GM18508 (cell line): ENCODE data around the gene MIS18A.
A peak's percentile ranks its signal among the peaks of the same experiment; 100 is the strongest.
"Not testable (repeated sequence)": the region's sequence is repeated elsewhere in the genome, so short reads cannot be mapped to it uniquely, and the experiment has no call there.

Experiments used
- ATAC-seq: cut with Tn5 transposase; IDR thresholded peaks from one replicate; pipeline ENCODE4 v1.9.1; 2021; ENCODE audit warnings: moderate number of reproducible peaks; ENCODE audit not compliant: insufficient read depth, unreplicated experiment

The MIS18A gene, protein sequence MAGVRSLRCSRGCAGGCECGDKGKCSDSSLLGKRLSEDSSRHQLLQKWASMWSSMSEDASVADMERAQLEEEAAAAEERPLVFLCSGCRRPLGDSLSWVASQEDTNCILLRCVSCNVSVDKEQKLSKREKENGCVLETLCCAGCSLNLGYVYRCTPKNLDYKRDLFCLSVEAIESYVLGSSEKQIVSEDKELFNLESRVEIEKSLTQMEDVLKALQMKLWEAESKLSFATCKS

DNA sequence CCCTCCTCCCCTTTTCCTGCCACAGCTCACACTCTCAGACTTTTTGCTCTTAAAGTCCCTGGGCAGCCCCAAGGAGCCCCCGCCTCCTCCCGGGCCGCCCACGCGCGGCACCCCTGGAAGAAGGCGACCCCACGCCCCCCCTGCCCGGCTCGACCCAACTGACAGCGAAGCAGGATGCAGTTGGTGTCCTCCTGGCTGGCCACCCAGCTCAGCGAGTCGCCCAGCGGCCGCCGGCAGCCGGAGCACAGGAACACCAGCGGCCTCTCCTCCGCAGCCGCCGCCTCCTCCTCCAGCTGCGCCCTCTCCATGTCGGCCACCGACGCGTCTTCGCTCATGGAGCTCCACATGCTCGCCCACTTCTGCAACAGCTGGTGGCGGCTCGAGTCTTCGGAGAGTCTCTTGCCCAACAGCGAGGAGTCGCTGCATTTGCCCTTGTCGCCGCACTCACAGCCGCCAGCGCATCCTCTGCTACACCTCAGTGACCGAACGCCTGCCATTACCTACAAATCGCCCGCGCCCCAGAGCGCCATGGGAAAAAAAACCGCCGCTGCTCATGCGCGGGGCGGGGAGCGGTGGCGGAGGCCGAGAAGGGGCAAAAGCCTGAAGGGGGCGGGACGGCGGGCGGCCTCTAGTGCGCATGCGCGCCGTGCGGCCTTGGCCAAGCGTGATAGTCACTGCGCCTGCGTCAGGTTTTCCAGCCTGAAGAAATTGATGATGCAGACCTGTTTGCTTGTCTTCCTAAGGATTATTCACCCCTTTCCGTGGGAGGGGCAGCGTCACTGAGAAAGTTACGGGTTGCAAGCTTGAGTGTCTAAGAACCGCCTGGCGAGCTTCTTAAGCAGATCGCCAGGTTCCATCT is at the start of gene MIS18A:
Gene MIS18A (minus strand): TSS at position 532 of the 859 bp plus-strand sequence. CDS start 35 bp downstream, at position 497.
- ATAC-seq, result peak; percentile 74

- no peak for ATAC-seq
These were observed 49.7 kb upstream of the MIS18A start for GRCh38 chr21:32328595-32328994.

DNA sequence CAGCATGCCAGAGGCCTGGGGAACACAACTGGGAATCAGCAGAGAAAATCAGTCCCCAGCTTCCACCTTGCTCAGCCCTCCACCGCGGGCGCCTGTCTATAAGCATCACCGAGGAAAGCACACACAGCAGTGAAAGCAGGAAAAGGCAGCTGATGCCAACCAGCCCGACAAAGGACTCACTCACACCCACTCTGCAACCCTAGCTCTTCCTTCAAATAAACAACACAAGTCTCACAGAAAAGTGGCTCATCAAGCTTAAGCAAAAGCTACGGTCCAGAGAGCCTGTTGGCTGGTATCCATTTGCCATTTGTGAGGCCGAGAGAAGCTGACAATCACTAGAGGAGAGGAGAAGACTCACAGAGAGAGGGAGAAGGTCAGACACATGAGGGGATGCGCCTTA is 46.9 kb upstream of the MIS18A start:
- ATAC-seq, result no peak

- ATAC-seq, result no peak
These were observed 43.8 kb upstream of the MIS18A start for GRCh38 chr21:32322676-32323075.

DNA sequence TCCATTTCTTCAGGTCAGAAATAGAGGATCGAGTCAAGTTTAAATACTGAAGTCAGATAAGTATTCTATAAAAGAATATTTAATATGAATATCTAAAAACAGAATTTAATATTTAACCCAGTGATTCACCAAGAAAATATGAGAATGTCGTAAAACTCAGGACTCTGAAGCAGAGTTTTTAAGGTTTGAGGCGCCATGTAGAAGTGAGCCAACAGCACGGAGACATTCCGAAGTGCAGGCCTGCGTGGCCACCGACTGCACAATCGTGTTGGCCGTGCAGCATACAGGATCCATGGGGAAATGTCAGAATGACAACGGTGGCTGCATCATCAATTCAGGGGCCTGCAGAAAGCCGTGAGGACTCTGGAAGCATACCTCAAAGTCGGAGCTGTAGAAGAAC is 43.3 kb upstream of the MIS18A start:
- no peak for ATAC-seq

DNA sequence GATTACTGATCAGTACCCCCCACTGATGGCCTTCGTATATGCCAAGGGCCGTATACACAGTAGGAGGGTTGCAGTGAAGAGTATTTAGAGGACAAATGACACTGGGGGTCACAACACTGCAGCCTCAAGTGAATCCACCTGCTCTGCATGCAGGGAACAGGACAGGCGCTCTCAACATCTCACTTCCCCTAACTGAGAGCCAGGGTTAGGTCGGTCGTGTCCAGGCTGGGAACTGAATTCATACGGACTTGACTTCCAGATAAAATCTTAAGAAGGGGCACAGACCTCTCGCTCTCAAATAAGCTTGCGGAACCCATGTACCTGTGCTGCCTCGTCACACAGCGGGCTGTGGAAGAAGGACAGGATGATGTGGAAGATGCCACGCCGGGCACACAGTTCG is 42.6 kb upstream of the MIS18A start:
- no peak for ATAC-seq

GRCh38 chr21:32320726-32321125 is 41.9 kb upstream of the MIS18A start:
- no peak for ATAC-seq

DNA sequence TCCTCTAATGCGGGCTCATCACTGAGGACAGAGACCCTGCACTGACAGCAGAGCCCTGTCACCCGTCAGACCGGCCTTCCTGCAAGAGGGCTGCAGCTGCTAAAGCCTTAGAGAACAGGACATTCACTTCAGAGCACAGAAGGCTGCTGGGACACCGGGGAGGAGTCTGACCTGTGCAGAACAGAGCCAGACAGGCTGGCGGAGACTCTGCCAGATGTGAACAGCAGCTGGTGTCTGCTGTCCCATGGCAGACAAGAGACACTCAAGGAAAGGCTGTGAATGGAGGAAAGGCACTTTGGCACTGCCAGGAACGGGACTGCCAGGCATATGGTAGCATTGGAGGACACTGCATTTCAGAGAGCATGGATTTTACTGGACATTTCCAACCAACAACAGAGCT is 41.2 kb upstream of the MIS18A start:
- ATAC-seq, result no peak

- ATAC-seq, result no peak
These were observed 40.2 kb upstream of the MIS18A start for GRCh38 chr21:32319012-32319411.

DNA sequence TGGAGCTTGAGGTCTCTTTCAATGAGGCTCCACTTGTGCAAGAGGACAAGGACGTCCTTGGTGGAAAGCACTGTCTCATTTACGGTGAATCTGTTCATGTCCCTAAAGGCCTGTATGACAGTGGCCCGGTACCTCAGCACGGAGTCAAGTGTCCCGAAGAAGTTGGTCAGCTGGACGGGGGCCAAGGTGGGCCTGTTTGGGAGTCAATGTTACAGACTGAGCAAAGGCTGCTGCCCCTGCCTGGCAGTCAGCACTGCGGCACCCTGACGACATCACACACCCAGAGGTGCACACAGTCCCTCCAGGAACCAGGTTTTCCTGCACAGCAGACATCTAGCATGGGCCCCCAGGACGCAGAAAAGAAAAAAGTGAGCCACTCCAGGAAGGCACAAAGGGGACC is 38.9 kb upstream of the MIS18A start:
- no peak for ATAC-seq

DNA sequence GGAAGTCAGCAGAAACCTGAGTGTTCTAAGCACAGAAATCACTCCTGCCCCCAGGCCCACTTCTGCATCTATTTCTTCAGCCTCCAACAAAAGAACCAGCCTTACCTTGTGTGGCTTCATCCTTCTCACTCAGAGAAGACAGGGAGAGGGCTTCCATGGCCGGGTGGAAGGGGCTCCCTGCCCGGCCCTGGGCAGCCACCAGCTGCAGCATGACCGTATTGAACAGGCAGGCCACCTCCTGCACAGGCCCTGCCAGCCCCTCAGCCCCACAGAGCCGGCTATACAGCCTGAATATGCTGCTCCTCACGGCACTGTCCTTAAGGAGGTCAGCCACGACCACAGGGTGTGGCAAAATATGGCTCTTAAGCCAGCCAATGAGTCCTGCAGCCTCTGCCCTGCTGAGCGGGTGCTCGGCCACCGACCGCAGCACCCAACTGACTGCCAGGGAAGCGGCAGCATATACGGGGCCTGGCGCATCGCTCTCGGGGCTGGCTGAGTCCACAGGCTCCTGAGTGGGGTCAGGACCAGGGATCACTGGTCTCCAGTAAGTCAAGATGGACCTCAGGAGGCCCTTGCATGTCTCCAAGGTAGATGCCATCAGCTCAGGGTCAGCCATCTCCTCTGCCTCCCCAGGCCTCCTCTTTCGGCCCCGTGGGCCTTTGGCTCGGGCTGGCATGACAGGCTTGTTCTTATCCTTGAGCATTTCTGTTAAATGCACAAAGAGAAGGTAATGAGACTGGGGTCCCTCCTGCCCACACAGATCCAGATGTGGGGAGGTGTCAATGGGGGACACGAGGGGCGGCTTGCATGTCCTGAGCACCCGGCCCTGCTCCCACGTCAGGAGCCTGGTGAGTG is 37.7 kb upstream of the MIS18A start:
- no peak for ATAC-seq

- no peak for ATAC-seq
These were observed 36.8 kb upstream of the MIS18A start for GRCh38 chr21:32315511-32316281.

- no peak for ATAC-seq
These were observed 36.0 kb upstream of the MIS18A start for GRCh38 chr21:32314806-32315205.

DNA sequence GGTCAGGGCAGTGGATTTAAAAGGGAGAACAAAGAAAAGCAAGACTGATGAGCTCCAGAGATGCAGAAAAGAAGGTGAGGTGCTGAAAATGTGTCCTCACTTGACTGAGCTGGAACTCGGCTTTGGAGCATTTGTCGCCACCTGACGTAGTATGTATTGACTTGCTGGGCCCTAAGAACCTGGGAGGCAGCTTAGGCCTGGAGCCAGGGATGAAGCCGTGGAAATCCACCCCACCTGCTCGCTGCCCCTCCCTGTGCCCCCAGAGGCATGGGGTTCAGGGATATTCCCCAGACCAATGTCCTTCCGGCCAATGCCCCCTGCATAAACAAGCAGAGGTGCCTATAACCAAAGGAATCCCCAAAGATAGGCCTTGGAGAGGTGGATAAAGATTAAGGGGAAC is 34.1 kb upstream of the MIS18A start:
- ATAC-seq, result no peak

DNA sequence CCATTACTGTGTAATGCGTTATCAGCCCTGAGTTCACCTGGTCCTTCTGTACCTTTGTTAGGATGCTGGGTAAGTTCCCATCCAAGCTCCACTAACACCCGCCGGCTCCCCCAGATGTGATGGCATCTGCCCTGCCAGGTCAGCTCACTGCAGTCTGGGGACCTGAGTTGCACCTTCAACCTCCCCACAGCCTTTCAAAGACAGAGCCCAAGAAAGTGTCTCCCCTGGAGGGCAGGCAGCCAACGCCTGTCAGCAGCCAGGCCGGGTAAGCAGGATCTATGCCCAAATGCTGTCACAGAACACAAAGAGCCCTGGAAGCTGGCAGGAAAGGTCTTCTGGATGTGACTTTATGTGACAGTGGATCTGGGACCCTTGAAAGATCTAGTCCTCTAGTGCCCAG is 33.5 kb upstream of the MIS18A start:
- no peak for ATAC-seq

- no peak for ATAC-seq
These were observed 32.8 kb upstream of the MIS18A start for GRCh38 chr21:32311621-32312020.

- ATAC-seq, result not testable (repeated sequence)
These were observed 32.1 kb upstream of the MIS18A start for GRCh38 chr21:32310976-32311375.

GRCh38 chr21:32309906-32310460 is 31.1 kb upstream of the MIS18A start:
- ATAC-seq, result no peak

DNA sequence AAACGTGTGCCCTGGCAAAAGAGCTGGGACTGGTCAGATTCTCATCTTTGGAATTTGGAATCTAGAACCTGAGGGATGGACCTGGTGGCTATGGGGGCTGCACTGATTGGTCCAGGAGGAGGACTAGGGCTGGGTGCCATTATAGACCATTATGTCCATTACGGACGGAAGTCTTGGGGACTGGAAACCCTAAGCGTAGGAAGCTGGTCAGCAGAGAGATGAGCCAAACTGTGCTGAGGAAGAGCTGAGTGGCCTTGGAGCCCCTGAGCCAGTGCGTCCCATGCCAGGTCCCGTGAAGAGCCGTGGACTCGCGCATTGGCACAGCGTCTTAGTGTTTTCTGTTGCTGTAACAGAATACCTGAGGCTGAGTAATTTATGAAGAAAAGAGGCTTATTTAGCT is 29.8 kb upstream of the MIS18A start:
- ATAC-seq, result no peak

DNA sequence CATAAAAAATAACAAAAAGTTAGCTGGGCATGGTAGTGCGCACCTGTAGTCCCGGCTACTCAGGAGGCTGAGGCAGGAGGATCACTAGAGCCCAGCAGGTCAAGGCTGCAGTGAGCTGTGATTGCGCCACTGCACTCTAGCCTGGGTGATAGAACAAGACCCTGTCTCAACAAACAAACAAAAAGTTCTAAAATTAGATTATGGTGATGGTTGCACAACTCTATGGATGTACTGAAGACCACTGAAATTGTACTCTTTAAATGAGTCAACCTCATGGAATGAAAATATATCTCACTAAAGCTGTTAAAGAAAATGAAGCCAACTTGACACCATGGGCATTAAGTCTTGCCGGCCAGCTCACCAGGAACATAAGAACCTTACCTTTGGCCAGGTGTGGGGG is 28.9 kb upstream of the MIS18A start:
- ATAC-seq, result no peak
